NOMO-1 treated with DMSO at 0.1 percent for 48 hours (cell line): ENCODE data around the gene SKOR1.

Experiments used
- DNase-seq: peaks from one replicate; lab custom pipeline; 2025; ENCODE audit not compliant: unreplicated experiment; lab: John Stamatoyannopoulos, UW

SKOR1 gene

GRCh38 chr15:67884009-67884408 is 58.7 kb downstream of the SKOR1 start:
- no peak for DNase-seq
